GM19035 (cell line): Measurements from ENCODE around the gene NOX5.

Experiments
- ATAC-seq: cut with Tn5 transposase; IDR thresholded peaks from one replicate; pipeline ENCODE4 v1.9.1; 2021; ENCODE audit not compliant: unreplicated experiment

NOX5 gene

GRCh38 chr15:69096626-69097025 lies 82.1 kb downstream of the NOX5 start:
- ATAC-seq: no peak

GRCh38 chr15:69098771-69099170 lies 84.3 kb downstream of the NOX5 start:
- no peak for ATAC-seq

GRCh38 chr15:69099941-69100340 lies 85.4 kb downstream of the NOX5 start:
- no peak for ATAC-seq

GRCh38 chr15:69100821-69101220 lies 86.3 kb downstream of the NOX5 start:
- no peak for ATAC-seq

GRCh38 chr15:69104050-69104750 lies 89.7 kb downstream of the NOX5 start:
- no peak for ATAC-seq

- no peak for ATAC-seq
These were observed 91.0 kb downstream of the NOX5 start for GRCh38 chr15:69105451-69105985.

GRCh38 chr15:69107025-69107620 lies 92.6 kb downstream of the NOX5 start:
- ATAC-seq: no peak
